ENCODE results near the gene CTDSPL.

Gene CTDSPL

DNA sequence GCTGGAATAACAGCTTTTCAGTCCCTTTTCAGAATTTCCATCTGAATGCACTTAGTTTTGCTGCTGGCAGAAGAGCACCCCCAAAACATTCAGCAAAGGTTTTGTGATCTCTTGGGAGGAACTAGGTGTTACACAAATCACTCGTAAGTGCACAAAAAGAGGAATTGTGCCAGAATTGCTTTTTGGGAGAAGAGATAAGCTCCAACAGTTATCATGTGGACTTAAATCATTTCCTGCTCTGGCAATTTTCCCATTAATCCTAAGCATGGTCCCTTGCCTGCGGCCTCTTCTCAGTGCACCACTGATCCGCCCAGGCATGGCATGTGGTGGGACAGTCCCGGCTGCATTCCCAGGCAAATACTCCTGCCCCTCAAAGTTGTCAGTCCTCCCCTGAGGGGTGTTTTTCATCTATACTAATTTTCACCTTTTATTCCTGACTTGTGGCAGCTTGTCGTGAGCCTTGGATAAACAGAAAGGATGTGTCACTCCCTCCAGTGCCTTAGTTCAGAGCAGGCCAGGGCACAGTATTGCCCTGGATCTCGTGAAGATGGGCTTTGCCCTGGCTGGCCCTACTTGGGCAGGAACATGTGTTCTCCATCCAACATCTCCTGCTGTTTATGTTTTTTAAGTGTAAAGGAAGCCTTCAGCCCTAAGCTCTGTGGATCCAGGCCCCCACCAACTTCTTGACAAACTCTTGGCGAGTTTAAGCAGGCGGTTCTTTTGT, 84.3 kb downstream of the CTDSPL start:
- peak; percentile 57; the same call in 1 of the 2 replicates for TF ChIP-seq SPI1 (IDR thresholded peaks at IDR 0.05; ENCODE audit: borderline replicate concordance, low read depth)
- TF ChIP-seq, protein P1, sequence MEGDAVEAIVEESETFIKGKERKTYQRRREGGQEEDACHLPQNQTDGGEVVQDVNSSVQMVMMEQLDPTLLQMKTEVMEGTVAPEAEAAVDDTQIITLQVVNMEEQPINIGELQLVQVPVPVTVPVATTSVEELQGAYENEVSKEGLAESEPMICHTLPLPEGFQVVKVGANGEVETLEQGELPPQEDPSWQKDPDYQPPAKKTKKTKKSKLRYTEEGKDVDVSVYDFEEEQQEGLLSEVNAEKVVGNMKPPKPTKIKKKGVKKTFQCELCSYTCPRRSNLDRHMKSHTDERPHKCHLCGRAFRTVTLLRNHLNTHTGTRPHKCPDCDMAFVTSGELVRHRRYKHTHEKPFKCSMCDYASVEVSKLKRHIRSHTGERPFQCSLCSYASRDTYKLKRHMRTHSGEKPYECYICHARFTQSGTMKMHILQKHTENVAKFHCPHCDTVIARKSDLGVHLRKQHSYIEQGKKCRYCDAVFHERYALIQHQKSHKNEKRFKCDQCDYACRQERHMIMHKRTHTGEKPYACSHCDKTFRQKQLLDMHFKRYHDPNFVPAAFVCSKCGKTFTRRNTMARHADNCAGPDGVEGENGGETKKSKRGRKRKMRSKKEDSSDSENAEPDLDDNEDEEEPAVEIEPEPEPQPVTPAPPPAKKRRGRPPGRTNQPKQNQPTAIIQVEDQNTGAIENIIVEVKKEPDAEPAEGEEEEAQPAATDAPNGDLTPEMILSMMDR (IDR thresholded peaks at IDR 0.05; ENCODE audit: insufficient read depth, low read length): no peak
- Histone ChIP-seq H3K27ac (replicated peaks) (no peak overlapping the region), H3K27me3 (ENCODE audit: insufficient read depth, poor library complexity, severe bottlenecking) (no peaks in the 10 kb centered on the region), H3K4me3 (replicated peaks; ENCODE audit: insufficient read depth, low read length) (no peak overlapping the region)
- no peak for DNase-seq (ENCODE audit: low read depth in 1 of 2, low spot score in 1 of 2)

DNA sequence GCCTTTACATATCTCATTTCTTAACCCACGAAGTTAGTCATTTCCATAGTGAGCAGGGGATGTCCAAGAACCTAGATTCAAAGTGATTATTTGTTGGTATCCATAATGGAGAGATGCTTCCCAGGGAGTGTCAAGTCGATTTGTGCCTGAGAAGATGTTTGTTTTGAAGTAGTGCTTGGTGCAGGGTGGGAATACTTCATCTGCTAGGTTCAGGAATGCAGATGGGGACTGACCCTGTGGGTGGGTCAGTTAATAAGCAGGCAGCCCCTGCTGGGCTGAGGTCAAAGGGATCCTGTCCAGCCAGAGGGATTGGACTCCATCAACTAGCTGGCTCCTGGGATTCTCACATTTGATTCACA, 84.8 kb downstream of the CTDSPL start:
- no peaks in the 10 kb centered on the region for H3K27me3 ChIP-seq (ENCODE audit: insufficient read depth, poor library complexity, severe bottlenecking)
- H3K27ac ChIP-seq (replicated peaks): no peak overlapping the region
- no peak for TF ChIP-seq GABPA (IDR thresholded peaks at IDR 0.05; ENCODE audit: low read depth)
- TF ChIP-seq, protein P1 (IDR thresholded peaks at IDR 0.05; ENCODE audit: insufficient read depth, low read length): no peak
- TF ChIP-seq SPI1 (IDR thresholded peaks at IDR 0.05; ENCODE audit: borderline replicate concordance, low read depth): no peak
- no peak for TF ChIP-seq POLR2AphosphoS5 (IDR thresholded peaks at IDR 0.05; ENCODE audit: low read depth)
- TF ChIP-seq, protein P2, sequence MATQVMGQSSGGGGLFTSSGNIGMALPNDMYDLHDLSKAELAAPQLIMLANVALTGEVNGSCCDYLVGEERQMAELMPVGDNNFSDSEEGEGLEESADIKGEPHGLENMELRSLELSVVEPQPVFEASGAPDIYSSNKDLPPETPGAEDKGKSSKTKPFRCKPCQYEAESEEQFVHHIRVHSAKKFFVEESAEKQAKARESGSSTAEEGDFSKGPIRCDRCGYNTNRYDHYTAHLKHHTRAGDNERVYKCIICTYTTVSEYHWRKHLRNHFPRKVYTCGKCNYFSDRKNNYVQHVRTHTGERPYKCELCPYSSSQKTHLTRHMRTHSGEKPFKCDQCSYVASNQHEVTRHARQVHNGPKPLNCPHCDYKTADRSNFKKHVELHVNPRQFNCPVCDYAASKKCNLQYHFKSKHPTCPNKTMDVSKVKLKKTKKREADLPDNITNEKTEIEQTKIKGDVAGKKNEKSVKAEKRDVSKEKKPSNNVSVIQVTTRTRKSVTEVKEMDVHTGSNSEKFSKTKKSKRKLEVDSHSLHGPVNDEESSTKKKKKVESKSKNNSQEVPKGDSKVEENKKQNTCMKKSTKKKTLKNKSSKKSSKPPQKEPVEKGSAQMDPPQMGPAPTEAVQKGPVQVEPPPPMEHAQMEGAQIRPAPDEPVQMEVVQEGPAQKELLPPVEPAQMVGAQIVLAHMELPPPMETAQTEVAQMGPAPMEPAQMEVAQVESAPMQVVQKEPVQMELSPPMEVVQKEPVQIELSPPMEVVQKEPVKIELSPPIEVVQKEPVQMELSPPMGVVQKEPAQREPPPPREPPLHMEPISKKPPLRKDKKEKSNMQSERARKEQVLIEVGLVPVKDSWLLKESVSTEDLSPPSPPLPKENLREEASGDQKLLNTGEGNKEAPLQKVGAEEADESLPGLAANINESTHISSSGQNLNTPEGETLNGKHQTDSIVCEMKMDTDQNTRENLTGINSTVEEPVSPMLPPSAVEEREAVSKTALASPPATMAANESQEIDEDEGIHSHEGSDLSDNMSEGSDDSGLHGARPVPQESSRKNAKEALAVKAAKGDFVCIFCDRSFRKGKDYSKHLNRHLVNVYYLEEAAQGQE (IDR thresholded peaks at IDR 0.05; ENCODE audit: insufficient replicate concordance, low read depth): no peak
- H3K4me3 ChIP-seq (replicated peaks; ENCODE audit: insufficient read depth, low read length): no peak overlapping the region
- no peak for DNase-seq (ENCODE audit: low read depth in 1 of 2, low spot score in 1 of 2)

DNA sequence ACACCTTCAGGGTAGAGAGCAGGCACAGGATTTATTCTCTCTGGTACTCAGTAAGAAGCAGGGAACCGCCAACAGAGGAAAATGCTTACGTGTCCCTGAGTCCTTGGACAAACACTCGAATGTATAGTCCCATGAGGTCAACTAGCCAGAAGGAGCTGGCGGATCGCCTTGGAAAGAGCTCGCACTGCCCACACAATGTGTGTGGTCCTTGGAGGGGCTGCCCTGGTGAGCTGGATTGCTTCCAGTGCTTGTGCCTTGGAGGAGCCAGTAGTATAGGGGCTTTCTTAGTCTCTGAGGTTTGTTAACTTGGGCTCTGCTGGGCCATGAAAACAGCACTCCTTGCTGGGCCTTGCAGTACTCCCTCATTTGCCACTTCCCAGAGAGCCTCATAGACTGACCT, 88.2 kb downstream of the CTDSPL start:
- no peak for DNase-seq (ENCODE audit: low read depth in 1 of 2, low spot score in 1 of 2)
- Histone ChIP-seq H3K4me3 (replicated peaks; ENCODE audit: insufficient read depth, low read length) (no peak overlapping the region), H3K27ac (replicated peaks) (no peak overlapping the region), H3K27me3 (ENCODE audit: insufficient read depth, poor library complexity, severe bottlenecking) (no peaks in the 10 kb centered on the region)
- TF ChIP-seq SPI1 (IDR thresholded peaks at IDR 0.05; ENCODE audit: borderline replicate concordance, low read depth) (no peak), GABPA (IDR thresholded peaks at IDR 0.05; ENCODE audit: low read depth) (no peak), POLR2AphosphoS5 (IDR thresholded peaks at IDR 0.05; ENCODE audit: low read depth) (no peak)
- TF ChIP-seq, protein P1 (IDR thresholded peaks at IDR 0.05; ENCODE audit: insufficient read depth, low read length): no peak
- TF ChIP-seq, protein P2 (IDR thresholded peaks at IDR 0.05; ENCODE audit: insufficient replicate concordance, low read depth): no peak

DNA sequence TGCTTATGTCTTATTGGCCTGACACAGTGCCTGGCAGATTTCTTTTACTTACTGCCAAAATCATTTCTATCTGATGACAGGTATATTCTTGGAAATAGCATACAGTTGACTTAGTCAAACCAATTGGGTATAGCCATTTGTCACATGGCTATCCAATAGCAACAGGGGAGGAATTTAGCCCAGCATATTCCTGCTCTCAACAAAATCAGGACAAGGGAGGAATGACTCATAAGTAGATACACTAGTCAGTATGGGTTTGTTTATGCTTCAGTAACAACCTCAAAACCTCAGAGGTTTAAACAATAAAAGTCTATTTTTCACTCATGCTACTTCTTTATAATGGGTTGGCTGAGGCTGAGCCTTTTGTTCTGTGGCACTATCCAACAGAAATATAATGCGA, 90.9 kb downstream of the CTDSPL start:
- no peak overlapping the region for H3K27ac ChIP-seq (replicated peaks)
- TF ChIP-seq GABPA (IDR thresholded peaks at IDR 0.05; ENCODE audit: low read depth) (no peak), POLR2AphosphoS5 (IDR thresholded peaks at IDR 0.05; ENCODE audit: low read depth) (no peak), SPI1 (IDR thresholded peaks at IDR 0.05; ENCODE audit: borderline replicate concordance, low read depth) (no peak)
- TF ChIP-seq, protein P1 (IDR thresholded peaks at IDR 0.05; ENCODE audit: insufficient read depth, low read length): no peak
- no peaks in the 10 kb centered on the region for H3K27me3 ChIP-seq (ENCODE audit: insufficient read depth, poor library complexity, severe bottlenecking)
- no peak overlapping the region for H3K4me3 ChIP-seq (replicated peaks; ENCODE audit: insufficient read depth, low read length)
- no peak for DNase-seq (ENCODE audit: low read depth in 1 of 2, low spot score in 1 of 2)

Measured in HL-60 (cell line).